ENCODE data around the gene SLC7A7.
"Not testable (repeated sequence)": the region's sequence is repeated elsewhere in the genome, so short reads cannot be mapped to it uniquely, and the experiment has no call there.

DNA sequence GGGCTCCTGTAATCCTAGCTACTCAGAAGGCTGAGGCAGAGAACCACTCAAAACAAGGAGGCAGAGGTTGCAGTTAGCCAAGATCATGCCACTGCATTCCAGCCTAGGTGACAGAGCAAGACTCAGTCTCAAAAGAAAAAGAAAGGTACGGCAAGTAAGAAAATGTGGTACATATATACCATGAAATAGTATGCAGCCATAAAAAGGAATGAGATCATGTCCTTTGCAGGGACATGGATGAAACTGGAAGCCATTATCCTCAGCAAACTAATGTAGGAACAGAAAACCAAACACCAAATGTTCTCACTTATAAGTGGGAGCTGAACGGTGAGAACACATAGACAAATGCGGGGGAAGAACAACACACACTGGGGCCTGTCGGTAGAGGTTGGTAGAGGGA is 10.0 kb downstream of the SLC7A7 start:
- not testable (repeated sequence) for TF ChIP-seq ZNF781 (CRISPR knock-in tag; IDR thresholded peaks at IDR 0.05; ENCODE audit: borderline replicate concordance, not compliant biosample characterization); ZKSCAN1 (IDR thresholded peaks at IDR 0.05; ENCODE audit: low read length); ZFP36L1 (CRISPR knock-in tag; IDR thresholded peaks at IDR 0.05)
- TF ChIP-seq, protein P1, sequence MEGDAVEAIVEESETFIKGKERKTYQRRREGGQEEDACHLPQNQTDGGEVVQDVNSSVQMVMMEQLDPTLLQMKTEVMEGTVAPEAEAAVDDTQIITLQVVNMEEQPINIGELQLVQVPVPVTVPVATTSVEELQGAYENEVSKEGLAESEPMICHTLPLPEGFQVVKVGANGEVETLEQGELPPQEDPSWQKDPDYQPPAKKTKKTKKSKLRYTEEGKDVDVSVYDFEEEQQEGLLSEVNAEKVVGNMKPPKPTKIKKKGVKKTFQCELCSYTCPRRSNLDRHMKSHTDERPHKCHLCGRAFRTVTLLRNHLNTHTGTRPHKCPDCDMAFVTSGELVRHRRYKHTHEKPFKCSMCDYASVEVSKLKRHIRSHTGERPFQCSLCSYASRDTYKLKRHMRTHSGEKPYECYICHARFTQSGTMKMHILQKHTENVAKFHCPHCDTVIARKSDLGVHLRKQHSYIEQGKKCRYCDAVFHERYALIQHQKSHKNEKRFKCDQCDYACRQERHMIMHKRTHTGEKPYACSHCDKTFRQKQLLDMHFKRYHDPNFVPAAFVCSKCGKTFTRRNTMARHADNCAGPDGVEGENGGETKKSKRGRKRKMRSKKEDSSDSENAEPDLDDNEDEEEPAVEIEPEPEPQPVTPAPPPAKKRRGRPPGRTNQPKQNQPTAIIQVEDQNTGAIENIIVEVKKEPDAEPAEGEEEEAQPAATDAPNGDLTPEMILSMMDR (CRISPR knock-in tag; IDR thresholded peaks at IDR 0.05): not testable (repeated sequence)
- TF ChIP-seq, protein P2, sequence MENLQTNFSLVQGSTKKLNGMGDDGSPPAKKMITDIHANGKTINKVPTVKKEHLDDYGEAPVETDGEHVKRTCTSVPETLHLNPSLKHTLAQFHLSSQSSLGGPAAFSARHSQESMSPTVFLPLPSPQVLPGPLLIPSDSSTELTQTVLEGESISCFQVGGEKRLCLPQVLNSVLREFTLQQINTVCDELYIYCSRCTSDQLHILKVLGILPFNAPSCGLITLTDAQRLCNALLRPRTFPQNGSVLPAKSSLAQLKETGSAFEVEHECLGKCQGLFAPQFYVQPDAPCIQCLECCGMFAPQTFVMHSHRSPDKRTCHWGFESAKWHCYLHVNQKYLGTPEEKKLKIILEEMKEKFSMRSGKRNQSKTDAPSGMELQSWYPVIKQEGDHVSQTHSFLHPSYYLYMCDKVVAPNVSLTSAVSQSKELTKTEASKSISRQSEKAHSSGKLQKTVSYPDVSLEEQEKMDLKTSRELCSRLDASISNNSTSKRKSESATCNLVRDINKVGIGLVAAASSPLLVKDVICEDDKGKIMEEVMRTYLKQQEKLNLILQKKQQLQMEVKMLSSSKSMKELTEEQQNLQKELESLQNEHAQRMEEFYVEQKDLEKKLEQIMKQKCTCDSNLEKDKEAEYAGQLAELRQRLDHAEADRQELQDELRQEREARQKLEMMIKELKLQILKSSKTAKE (CRISPR knock-in tag; IDR thresholded peaks at IDR 0.05; ENCODE audit: borderline replicate concordance): not testable (repeated sequence)

Measured in HepG2 (cell line).